Uterus (tissue), 4 donors: ENCODE measurements around the gene MACIR. TPM values are rescaled to one million over a fixed set of nuclear protein-coding genes. Genes with fewer than 3 reads are reported as not detected.

Experiments used
- DNase-seq, 2 donors: peaks; one replicate each; pipeline ENCODE4 v3.0.0-alpha.2; 2019 to 2020
- H3K27ac ChIP-seq, 2 donors: fragments of 200-600 bp; sonication (generic); 1 replicate in 1 of 2; 2 replicates in 1 of 2; pipeline ENCODE4 v1.5.1; 2016 to 2018
- H3K27me3 ChIP-seq, 2 donors: fragments of 200-600 bp; sonication (generic); one replicate each; pipeline ENCODE4 v1.5.1; 2018 to 2019; ENCODE audit warnings: control low read depth in 1 of 2
- H3K36me3 ChIP-seq, 2 donors: fragments of 200-600 bp; sonication (generic); one replicate each; pipeline ENCODE4 v1.5.1; 2019; ENCODE audit warnings: control low read depth in 1 of 2
- H3K4me1 ChIP-seq, 2 donors: fragments of 200-600 bp; sonication (generic); one replicate each; pipeline ENCODE4 v1.5.1; 2018 to 2019; ENCODE audit warnings: control low read depth in 1 of 2
- H3K4me3 ChIP-seq, 2 donors: fragments of 200-600 bp; sonication (generic); 1 replicate in 1 of 2; 2 replicates in 1 of 2; pipeline ENCODE4 v1.5.1; 2018 to 2019; ENCODE audit warnings: mild to moderate bottlenecking in 1 of 2
- H3K9me3 ChIP-seq, 2 donors: fragments of 200-600 bp; sonication (generic); one replicate each; pipeline ENCODE4 v1.5.1; 2019; ENCODE audit warnings: control low read depth in 1 of 2
- POLR2A ChIP-seq, 2 donors: fragments of 450-650 bp; IDR thresholded peaks; one replicate each; pipeline ENCODE4 v1.6.1; 2016; ENCODE audit warnings: antibody characterized with exemption in 2 of 2, mild to moderate bottlenecking in 1 of 2, moderate library complexity in 1 of 2
- intact Hi-C: fragments of 100-400 bp; cut with DNase I; formaldehyde crosslinking; loops from one replicate; pipeline ENCODE4 v1.15.1; 2023; ENCODE audit warnings: low total_unique reads
- total RNA-seq, 4 donors: library from RNA; depleted of rRNA in 3 of 4; stranded (reverse); fragments of >200 nt in 3 of 4; gene quantifications; one replicate each; pipeline versions ENCODE4 v1.1.0 to v1.2.4, GENCODE V29; 2014 to 2023
- TF ChIP-seq, protein P1 (sequence below), 4 experiments: fragments of 200-600 bp in 2 of 4; fragments of 450-650 bp in 2 of 4; sonication (generic) in 2 of 4; IDR thresholded peaks; one replicate each; pipeline ENCODE4 v1.5.1; 2016 to 2019; ENCODE audit warnings: antibody characterized with exemption in 4 of 4, mild to moderate bottlenecking in 2 of 4, moderate library complexity in 1 of 4
- donor health status: DM: yes; HTN: yes; CAD: no.

MACIR gene
- total RNA-seq, 4 donors from 2014 or later, result 0.51 to 14.9 (median 6.5) TPM

DNA sequence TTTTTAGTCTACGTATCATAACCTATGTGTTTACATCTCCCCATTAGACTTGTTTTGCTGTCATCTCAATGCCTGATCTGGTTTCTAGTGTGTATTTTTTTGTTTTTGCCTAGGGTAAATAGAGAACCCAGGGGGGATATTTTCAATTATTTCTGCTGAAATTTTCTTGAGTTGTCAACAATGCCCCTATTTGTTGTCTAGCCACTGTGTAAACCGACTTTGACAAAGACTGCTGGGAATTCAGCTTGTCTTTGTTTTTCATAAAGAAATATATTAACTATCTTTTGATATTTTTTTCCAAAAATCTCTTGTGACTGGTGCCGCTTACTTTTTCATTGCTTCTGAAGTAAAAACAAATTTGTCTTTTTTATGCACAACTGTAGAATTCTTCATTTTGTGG is 28.1 kb downstream of the MACIR start:
- H3K27ac ChIP-seq, result no peak overlapping the region
- DNase-seq, result no peak
- TF ChIP-seq, protein P1, sequence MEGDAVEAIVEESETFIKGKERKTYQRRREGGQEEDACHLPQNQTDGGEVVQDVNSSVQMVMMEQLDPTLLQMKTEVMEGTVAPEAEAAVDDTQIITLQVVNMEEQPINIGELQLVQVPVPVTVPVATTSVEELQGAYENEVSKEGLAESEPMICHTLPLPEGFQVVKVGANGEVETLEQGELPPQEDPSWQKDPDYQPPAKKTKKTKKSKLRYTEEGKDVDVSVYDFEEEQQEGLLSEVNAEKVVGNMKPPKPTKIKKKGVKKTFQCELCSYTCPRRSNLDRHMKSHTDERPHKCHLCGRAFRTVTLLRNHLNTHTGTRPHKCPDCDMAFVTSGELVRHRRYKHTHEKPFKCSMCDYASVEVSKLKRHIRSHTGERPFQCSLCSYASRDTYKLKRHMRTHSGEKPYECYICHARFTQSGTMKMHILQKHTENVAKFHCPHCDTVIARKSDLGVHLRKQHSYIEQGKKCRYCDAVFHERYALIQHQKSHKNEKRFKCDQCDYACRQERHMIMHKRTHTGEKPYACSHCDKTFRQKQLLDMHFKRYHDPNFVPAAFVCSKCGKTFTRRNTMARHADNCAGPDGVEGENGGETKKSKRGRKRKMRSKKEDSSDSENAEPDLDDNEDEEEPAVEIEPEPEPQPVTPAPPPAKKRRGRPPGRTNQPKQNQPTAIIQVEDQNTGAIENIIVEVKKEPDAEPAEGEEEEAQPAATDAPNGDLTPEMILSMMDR (IDR thresholded peaks at IDR 0.05), result no peak
- TF ChIP-seq POLR2A (IDR thresholded peaks at IDR 0.05), result no peak
- no peaks in the 10 kb centered on the region for H3K36me3 ChIP-seq
- no peaks in the 10 kb centered on the region for H3K4me1 ChIP-seq
- H3K27me3 ChIP-seq, result no peaks in the 10 kb centered on the region
- intact Hi-C loops, result no loop called here
- H3K9me3 ChIP-seq, result no peaks in the 10 kb centered on the region
- H3K4me3 ChIP-seq, result no peak overlapping the region

DNA sequence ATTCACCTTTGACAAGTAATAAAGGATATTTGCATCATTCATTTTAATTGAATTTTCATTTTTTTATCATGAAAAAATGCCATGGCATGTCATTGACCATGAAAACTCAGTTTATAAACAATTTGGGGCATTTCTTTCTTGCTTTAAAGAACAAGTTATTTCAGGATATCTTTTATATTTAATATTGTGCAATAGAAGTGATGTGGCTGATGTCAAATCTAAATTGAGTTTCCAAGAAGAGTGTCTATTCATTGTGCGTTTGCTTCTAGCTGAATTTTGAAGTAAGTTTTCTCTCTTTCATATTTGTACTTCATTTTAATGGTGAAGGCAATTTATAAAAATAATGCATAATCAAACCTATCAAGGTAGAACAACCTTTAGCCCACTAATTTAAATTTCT is 30.5 kb downstream of the MACIR start:
- no peak for DNase-seq
- TF ChIP-seq, protein P1 (IDR thresholded peaks at IDR 0.05), result no peak
- no peak for TF ChIP-seq POLR2A (IDR thresholded peaks at IDR 0.05)
- H3K9me3 ChIP-seq, result no peaks in the 10 kb centered on the region
- intact Hi-C loops, result no loop called here
- H3K27me3 ChIP-seq, result no peaks in the 10 kb centered on the region
- no peak overlapping the region for H3K27ac ChIP-seq
- H3K4me3 ChIP-seq, result no peak overlapping the region
- H3K4me1 ChIP-seq, result no peaks in the 10 kb centered on the region
- no peaks in the 10 kb centered on the region for H3K36me3 ChIP-seq

DNA sequence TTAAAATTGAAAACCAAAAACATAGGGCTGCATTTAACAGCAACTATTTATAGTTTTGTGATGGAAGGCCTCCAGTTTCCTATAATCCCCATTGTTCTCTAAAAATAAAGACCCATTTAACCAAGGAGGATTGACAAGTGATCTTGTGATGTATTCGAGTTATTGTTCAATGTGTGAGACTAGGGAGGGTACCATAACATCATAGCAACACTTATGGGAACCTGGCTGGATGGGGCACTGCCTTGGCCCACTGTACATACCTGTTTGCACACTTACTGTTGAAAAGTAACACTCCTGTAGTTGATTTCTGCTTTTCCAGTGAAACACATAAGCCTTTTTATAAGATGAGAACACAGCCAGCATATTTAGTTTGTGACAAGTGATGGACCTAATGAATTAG is 32.3 kb downstream of the MACIR start:
- Histone ChIP-seq H3K27me3 (no peaks in the 10 kb centered on the region), H3K36me3 (no peaks in the 10 kb centered on the region), H3K9me3 (no peaks in the 10 kb centered on the region), H3K27ac (no peak overlapping the region), H3K4me1 (no peaks in the 10 kb centered on the region), H3K4me3 (no peak overlapping the region)
- intact Hi-C loops, result no loop called here
- no peak for DNase-seq
- no peak for TF ChIP-seq POLR2A (IDR thresholded peaks at IDR 0.05)
- TF ChIP-seq, protein P1 (IDR thresholded peaks at IDR 0.05), result no peak

DNA sequence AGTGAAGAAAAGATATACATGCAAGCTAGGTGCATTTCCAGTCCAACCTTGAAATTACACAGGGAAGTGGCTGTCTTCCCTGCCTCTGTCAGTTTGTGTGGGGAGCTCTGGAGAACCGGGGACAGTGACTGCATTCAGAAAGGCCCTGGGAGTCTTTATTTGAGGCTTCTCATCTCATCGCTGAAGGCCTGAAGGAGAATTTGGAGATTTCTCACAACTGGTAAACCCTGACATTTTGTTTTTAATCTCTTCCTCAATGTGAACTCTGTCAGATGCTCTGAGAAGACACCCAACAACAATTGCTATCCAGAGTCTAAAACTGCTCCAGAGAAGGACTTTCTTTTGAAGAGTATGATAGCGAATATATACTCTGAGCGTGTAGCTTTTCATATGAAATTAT is 33.0 kb downstream of the MACIR start:
- H3K4me3 ChIP-seq, result no peak overlapping the region
- no peak for TF ChIP-seq POLR2A (IDR thresholded peaks at IDR 0.05)
- TF ChIP-seq, protein P1 (IDR thresholded peaks at IDR 0.05), result no peak
- H3K9me3 ChIP-seq, result no peaks in the 10 kb centered on the region
- no peak for DNase-seq
- intact Hi-C loops, result no loop called here
- no peaks in the 10 kb centered on the region for H3K27me3 ChIP-seq
- H3K4me1 ChIP-seq, result no peaks in the 10 kb centered on the region
- H3K27ac ChIP-seq, result no peak overlapping the region
- H3K36me3 ChIP-seq, result no peaks in the 10 kb centered on the region

DNA sequence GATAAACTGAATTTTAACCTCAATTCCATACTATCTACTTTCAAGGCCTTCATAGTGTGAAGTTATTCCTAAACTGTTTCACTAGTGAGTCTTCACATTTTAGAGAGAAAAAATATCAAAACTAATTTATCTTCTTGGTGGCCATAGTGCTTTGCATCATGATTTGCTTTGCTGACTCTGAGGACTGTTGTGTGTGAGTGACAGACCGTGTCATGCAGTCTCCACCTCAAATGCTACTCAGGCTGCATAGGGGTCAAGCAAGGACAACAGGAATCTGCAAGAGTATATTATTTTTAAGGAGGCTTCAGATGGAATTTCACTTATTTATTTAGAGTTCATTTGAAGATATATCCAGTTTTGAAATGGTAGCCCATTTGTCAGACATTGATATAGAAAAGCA is 34.5 kb downstream of the MACIR start:
- H3K4me3 ChIP-seq, result no peak overlapping the region
- no peak overlapping the region for H3K27ac ChIP-seq
- intact Hi-C loops, result no loop called here
- no peaks in the 10 kb centered on the region for H3K9me3 ChIP-seq
- DNase-seq, result no peak
- TF ChIP-seq, protein P1 (IDR thresholded peaks at IDR 0.05), result no peak
- no peak for TF ChIP-seq POLR2A (IDR thresholded peaks at IDR 0.05)
- H3K4me1 ChIP-seq, result no peaks in the 10 kb centered on the region
- no peaks in the 10 kb centered on the region for H3K36me3 ChIP-seq
- H3K27me3 ChIP-seq, result no peaks in the 10 kb centered on the region
